HepG2 (cell line): ENCODE measurements around the gene RNASE2. TPM values are rescaled to one million over a fixed set of nuclear protein-coding genes. Genes with fewer than 3 reads are reported as not detected.

Experiments used
- ATAC-seq: fragments of 200-7000 bp; cut with Tn5 transposase; 3 replicates; pipeline ENCODE4 v1.9.1; 2020; ENCODE audit warnings: mild to moderate bottlenecking, moderate library complexity
- BruUV-seq: library from RNA; stranded (reverse); fragments of 400-500 nt; replicated peaks from 2 replicates; lab custom pipeline; 2021; lab: Mats Ljungman, UMichigan
- CTCF ChIA-PET: fragments of 300-600 bp; formaldehyde crosslinking; extraction: SDS; loops from one replicate; lab custom pipeline; 2021; ENCODE audit warnings: low total read pairs, inconsistent platforms, low intra/inter-chr PET ratio; lab: Yijun Ruan, JAX
- POLR2A ChIA-PET: fragments of 350-600 bp; sonication (Branson Sonifier 250); formaldehyde crosslinking; loops from one replicate; lab custom pipeline; 2020; ENCODE audit warnings: antibody characterized with exemption, inconsistent platforms; lab: Yijun Ruan, JAX
- DNase-seq: peaks from one replicate; pipeline ENCODE4 v3.0.0-alpha.2; 2015; ENCODE audit warnings: low spot score
- FAIRE-seq: peaks from 3 replicates; lab custom pipeline; 2011; peaks lifted over from hg19 to GRCh38; lab: Jason Lieb, UNC
- H2AFZ ChIP-seq: one replicate; pipeline ENCODE4 v1.6.1; 2011; ENCODE audit warnings: low read length, inconsistent platforms
- H3K27ac ChIP-seq: fragments of 300-600 bp; 3 replicates; pipeline ENCODE4 v1.8.0; 2011; ENCODE audit warnings: mixed run types, mild to moderate bottlenecking, mixed read lengths, low read length, inconsistent platforms; ENCODE audit not compliant: insufficient read depth; ENCODE audit errors: extremely low read length
- H3K27me3 ChIP-seq, 2 experiments: fragments of 200-600 bp in 1 of 2; 2 replicates in 1 of 2; 3 replicates in 1 of 2; pipeline versions ENCODE4 v1.6.0 to v1.8.0; 2011; ENCODE audit warnings: low read length in 2 of 2, mild to moderate bottlenecking in 2 of 2, moderate library complexity in 2 of 2, inconsistent platforms in 1 of 2; ENCODE audit not compliant: insufficient read depth in 2 of 2, control insufficient read depth in 1 of 2
- H3K36me3 ChIP-seq, 2 experiments: fragments of 200-600 bp in 1 of 2; replicated peaks in 1 of 2; 2 replicates in 1 of 2; 3 replicates in 1 of 2; pipeline versions ENCODE4 v1.5.1 to v1.8.0; 2011; ENCODE audit warnings: low read length in 2 of 2, inconsistent platforms in 1 of 2; ENCODE audit not compliant: insufficient read depth in 2 of 2, control insufficient read depth in 1 of 2
- H3K4me1 ChIP-seq: 2 replicates; pipeline ENCODE4 v1.5.1; 2012; ENCODE audit warnings: low read length, inconsistent platforms; ENCODE audit not compliant: insufficient read depth
- H3K4me2 ChIP-seq: 2 replicates; pipeline ENCODE4 v1.6.0; 2011; ENCODE audit warnings: low read depth, low read length, inconsistent platforms
- H3K4me3 ChIP-seq, 3 experiments: fragments of 200-600 bp in 1 of 3; sonication (generic), shearing (Covaris generic) in 1 of 3; replicated peaks in 1 of 3; 2 replicates each; pipeline ENCODE4 v1.5.1; 2011 to 2016; ENCODE audit warnings: low read length in 3 of 3, inconsistent platforms in 2 of 3, low read depth in 2 of 3, mild to moderate bottlenecking in 2 of 3, control low read depth in 1 of 3, mixed read lengths in 1 of 3; ENCODE audit not compliant: insufficient read depth in 1 of 3
- H3K79me2 ChIP-seq: one replicate; pipeline ENCODE4 v1.6.1; 2011; ENCODE audit warnings: low read length, inconsistent platforms; ENCODE audit not compliant: insufficient read depth
- H3K9ac ChIP-seq: 2 replicates; pipeline ENCODE4 v1.6.0; 2011; ENCODE audit warnings: mild to moderate bottlenecking, low read depth, low read length, inconsistent platforms; ENCODE audit not compliant: insufficient read depth
- H3K9me3 ChIP-seq: 2 replicates; pipeline ENCODE4 v1.5.1; 2012; ENCODE audit warnings: mild to moderate bottlenecking, low read length
- H4K20me1 ChIP-seq: 2 replicates; pipeline ENCODE4 v1.6.0; 2011; ENCODE audit warnings: inconsistent platforms, mild to moderate bottlenecking, low read length, moderate library complexity; ENCODE audit not compliant: insufficient read depth
- FOXK2 ChIP-seq: fragments of 450-650 bp; IDR thresholded peaks from 2 replicates; pipeline ENCODE4 v1.6.1; 2016
- FOXP4 ChIP-seq: sonication (generic); formaldehyde crosslinking; IDR thresholded peaks from 2 replicates; pipeline ENCODE4 v1.4.0; 2020; ENCODE audit warnings: missing genetic modification reagents
- MAF1 ChIP-seq: sonication (generic); formaldehyde crosslinking; IDR thresholded peaks from 2 replicates; pipeline ENCODE4 v1.5.0; 2020; ENCODE audit warnings: missing genetic modification reagents, borderline replicate concordance
- NFYB ChIP-seq: sonication (generic); formaldehyde crosslinking; IDR thresholded peaks from 2 replicates; pipeline ENCODE4 v1.4.0; 2020; ENCODE audit warnings: missing genetic modification reagents
- NR2F1 ChIP-seq, 2 experiments: fragments of 450-650 bp in 1 of 2; formaldehyde crosslinking in 1 of 2; IDR thresholded peaks; 2 replicates each; pipeline versions ENCODE4 v1.5.0 to v1.6.1; 2016 to 2020; ENCODE audit warnings: mild to moderate bottlenecking in 1 of 2, missing compliant biosample characterization in 1 of 2, missing genetic modification reagents in 1 of 2, moderate library complexity in 1 of 2
- POLR2A ChIP-seq, 2 experiments: IDR thresholded peaks; 2 replicates each; pipeline ENCODE4 v1.6.1; 2011; ENCODE audit warnings: low read depth in 2 of 2, low read length in 2 of 2, mild to moderate bottlenecking in 1 of 2, moderate library complexity in 1 of 2; ENCODE audit not compliant: insufficient read depth in 1 of 2
- REPIN1 ChIP-seq: sonication (generic); formaldehyde crosslinking; IDR thresholded peaks from 2 replicates; pipeline ENCODE4 v1.8.0; 2022; ENCODE audit warnings: missing genetic modification reagents, low read depth, mild to moderate bottlenecking, borderline replicate concordance
- RNF2 ChIP-seq: fragments of 450-650 bp; conservative IDR thresholded peaks from 2 replicates; pipeline ENCODE4 v1.6.1; 2016; ENCODE audit warnings: low read depth
- TIGD3 ChIP-seq: sonication (generic); formaldehyde crosslinking; IDR thresholded peaks from 2 replicates; pipeline ENCODE4 v1.5.1; 2020; ENCODE audit warnings: mild to moderate bottlenecking, missing genetic modification reagents, borderline replicate concordance
- ZBTB44 ChIP-seq: sonication (generic); formaldehyde crosslinking; IDR thresholded peaks from 2 replicates; pipeline ENCODE4 v1.4.0; 2020; ENCODE audit warnings: missing genetic modification reagents
- ZNF12 ChIP-seq: sonication (generic); formaldehyde crosslinking; IDR thresholded peaks from 2 replicates; pipeline ENCODE4 v1.5.0; 2020; ENCODE audit warnings: missing genetic modification reagents
- ZNF138 ChIP-seq: sonication (generic); formaldehyde crosslinking; IDR thresholded peaks from 2 replicates; pipeline ENCODE4 v1.5.0; 2020; ENCODE audit warnings: mild to moderate bottlenecking, low read depth, missing genetic modification reagents
- ZNF18 ChIP-seq: sonication (generic); formaldehyde crosslinking; IDR thresholded peaks from 2 replicates; pipeline ENCODE4 v1.8.0; 2022; ENCODE audit warnings: mild to moderate bottlenecking, missing genetic modification reagents; ENCODE audit not compliant: insufficient replicate concordance
- ZNF281 ChIP-seq: sonication (generic); formaldehyde crosslinking; IDR thresholded peaks from 2 replicates; pipeline ENCODE4 v1.4.0; 2020; ENCODE audit warnings: missing genetic modification reagents, borderline replicate concordance
- WGBS: methylation state at CpG from one replicate; pipeline ENCODE4 v1.1.6; 2017; ENCODE audit warnings: low lambda C conversion rate; 5-methylcytosine and 5-hydroxymethylcytosine counted together
- in situ Hi-C: cut with HindIII; loops from 2 replicates; pipeline ENCODE4 v1.10.0; 2017; ENCODE audit warnings: low pct_unique_long_range_greater_than_20kb; ENCODE audit not compliant: extremely low pct_ligation_motif_present
- intact Hi-C: fragments of 100-400 bp; cut with micrococcal nuclease; formaldehyde crosslinking; loops from one replicate; pipeline ENCODE4 v1.10.0; 2022; ENCODE audit not compliant: unreplicated experiment
- polyA plus RNA-seq, 8 experiments: library from polyadenylated mRNA; depleted of rRNA in 3 of 8; stranded (reverse) in 7 of 8; unstranded in 1 of 8; fragments of >200 nt; fragmentation: Illumina TruSeq in 4 of 8; extraction: Trizol in 4 of 8; gene quantifications; 2 replicates each; pipeline versions ENCODE4 v1.2.1 to v1.2.3, GENCODE V29; 2011 to 2016; ENCODE audit warnings: low read depth in 4 of 8, missing spikeins in 1 of 8, mixed read lengths in 1 of 8; ENCODE audit not compliant: insufficient read depth in 1 of 8
- total RNA-seq, 5 experiments: library from RNA; depleted of rRNA; stranded (reverse); fragments of >200 nt; fragmentation: Illumina TruSeq; extraction: Trizol; gene quantifications; 2 replicates each; pipeline ENCODE4 v1.2.3, GENCODE V29; 2016; ENCODE audit warnings: low read depth in 1 of 5

The RNASE2 gene
- total and polyA plus RNA-seq, 2 of the 13 experiments (the other 11 are each of a cell fraction or from before 2014, with no cell fraction given), result 0.69 TPM; not detected in 1

GRCh38 chr14:20971705-20972021 is 16.4 kb downstream of the RNASE2 start (continued):
- TF ChIP-seq POLR2A (IDR thresholded peaks at IDR 0.05; ENCODE audit: insufficient read depth in 1 of 2, low read depth in 2 of 2, low read length in 2 of 2) (0 out of 4 replicates have a peak, but pooled peaks of 1 of the 2 experiments have one; percentile 9), NFYB (CRISPR knock-in tag) (peak; percentile 3; the same call in 1 of the 2 replicates), ZNF12 (CRISPR knock-in tag) (no peak), ZNF138 (CRISPR knock-in tag) (0 out of 2 replicates have a peak, but pooled peaks have one; percentile 45), ZNF281 (CRISPR knock-in tag) (peak; percentile 33; the same call in 1 of the 2 replicates)

GRCh38 chr14:20973501-20973900 is 18.2 kb downstream of the RNASE2 start:
- Histone ChIP-seq H3K9ac (no peak overlapping the region), H2AFZ (no peak overlapping the region), H3K4me2 (no peak overlapping the region), H3K27ac (no peak overlapping the region), H3K4me3 (no peak overlapping the region), H3K36me3 (no peaks in the 10 kb centered on the region), H3K27me3 (peaks cover 0 to 22% of the 10 kb centered on the region in 2 experiments; a peak in 3 of 5 replicates), H3K9me3 (no peaks in the 10 kb centered on the region), H3K4me1 (peaks cover 44% of the 10 kb centered on the region), H4K20me1 (no peaks in the 10 kb centered on the region), H3K79me2 (no peaks in the 10 kb centered on the region)
- intact Hi-C loops, result no loop called here
- no peak for DNase-seq
- FAIRE-seq, result no peak
- in situ Hi-C loops, result loop anchor here (10.0 kb wide), 1 partner anchor 509 kb away; the partner anchor contains the start of genes PIP4P1 and PNP
- CTCF ChIA-PET, result interaction anchor here (1.3 kb wide), 1 partner anchor 119 kb away, joined by 4 read pairs; no protein-coding TSS in a partner anchor
- POLR2A ChIA-PET, result no interaction called here
- 96% methylated on average over 3 of the region's 3 CpGs for WGBS
- BruUV-seq, result no TSS peak
- ATAC-seq, result no peak
- TF ChIP-seq REPIN1 (CRISPR knock-in tag) (no peak), RNF2 (no peak), ZBTB44 (CRISPR knock-in tag) (no peak), TIGD3 (CRISPR knock-in tag) (no peak), FOXP4 (no peak), FOXK2 (no peak), MAF1 (CRISPR knock-in tag) (no peak), NR2F1 (CRISPR knock-in tag; IDR thresholded peaks at IDR 0.05) (no peak), ZNF18 (no peak)
